ENCODE data around the gene PHYKPL. TPM values are rescaled to one million over a fixed set of nuclear protein-coding genes. Genes with fewer than 3 reads are reported as not detected.

PHYKPL gene
- total and polyA plus RNA-seq, 2 of the 4 experiments (the other 2 are of a cell fraction), result 10.0 to 24.5 TPM

DNA sequence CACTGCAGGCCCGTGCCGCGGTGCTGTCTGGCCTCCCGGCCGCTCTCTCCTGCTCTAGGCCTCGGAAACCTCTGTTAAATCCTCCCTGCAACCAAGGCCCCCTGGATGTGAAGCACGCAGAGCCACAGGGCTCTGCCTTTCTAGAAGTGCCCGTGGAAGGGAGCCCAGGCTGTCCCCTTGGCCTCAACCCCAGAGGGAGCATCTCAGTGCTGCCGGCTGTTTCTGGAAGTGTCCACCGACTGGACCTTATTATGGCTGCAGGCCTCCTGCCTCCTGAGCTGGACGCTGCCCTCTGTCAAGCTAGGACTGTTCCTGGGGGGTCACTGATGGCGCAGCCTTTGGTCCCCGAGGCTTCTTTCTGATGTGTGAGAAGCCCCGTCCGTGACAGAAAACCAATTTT, 40.4 kb upstream of the PHYKPL start:
- Histone ChIP-seq H3K27ac (ENCODE audit: insufficient read depth, low read length) (no peak overlapping the region), H4K5ac (ENCODE audit: low read depth, low read length) (no peak overlapping the region), H2AFZ (replicated peaks; ENCODE audit: low read length, poor library complexity) (no peak overlapping the region), H2AK5ac (ENCODE audit: low read depth, low read length) (no peak overlapping the region), H3K18ac (ENCODE audit: low read depth, low read length) (no peak overlapping the region), H3K14ac (replicated peaks; ENCODE audit: low read depth, low read length) (no peak overlapping the region), H3K4me1 (ENCODE audit: control insufficient read depth, insufficient read depth, low read length) (no peaks in the 10 kb centered on the region), H2BK15ac (ENCODE audit: low read depth, low read length) (no peak overlapping the region), H3K56ac (ENCODE audit: extremely low read depth, insufficient read depth, low read length) (no peak overlapping the region), H3K9me1 (ENCODE audit: insufficient read depth, low read length) (no peaks in the 10 kb centered on the region), H2AK9ac (replicated peaks; ENCODE audit: low read depth, low read length, poor library complexity) (no peak overlapping the region), H3K79me1 (ENCODE audit: low read depth in 1 of 2, low read length in 2 of 2) (no peaks in the 10 kb centered on the region), H4K8ac (ENCODE audit: low read depth in 2 of 2, low read length in 2 of 2) (no peak overlapping the region), H3K9ac (ENCODE audit: low read depth, low read length) (no peak overlapping the region), H3K23ac (ENCODE audit: low read depth, low read length) (no peak overlapping the region), H4K91ac (ENCODE audit: insufficient read depth, low read depth, low read length) (no peak overlapping the region), H2BK5ac (ENCODE audit: low read depth, low read length, poor library complexity, severe bottlenecking) (no peak overlapping the region), H3K36me3 (ENCODE audit: control insufficient read depth, insufficient read depth, low read length) (no peaks in the 10 kb centered on the region), H3K9me3 (ENCODE audit: control insufficient read depth, insufficient read depth, low read length) (peaks cover 9% of the 10 kb centered on the region), H2BK20ac (ENCODE audit: low read depth, low read length) (no peak overlapping the region), H4K20me1 (ENCODE audit: insufficient read depth, low read length) (no peaks in the 10 kb centered on the region), H3K4ac (ENCODE audit: low read depth, low read length) (no peak overlapping the region), H2BK120ac (ENCODE audit: low read depth, low read length) (no peak overlapping the region), H3K4me2 (ENCODE audit: low read depth, low read length) (no peak overlapping the region), H3K4me3 (ENCODE audit: insufficient read depth, low read depth, low read length) (no peak overlapping the region), H3K27me3 (ENCODE audit: control insufficient read depth, insufficient read depth, low read length) (no peaks in the 10 kb centered on the region; the same call in 1 of the 2 replicates)
- in situ Hi-C loops (cut with MboI; ENCODE audit: low sequenced_read_pairs) (no loop called here), intact Hi-C loops (cut with micrococcal nuclease) (no loop called here), dilution Hi-C loops (cut with HindIII; ENCODE audit: low sequenced_read_pairs, unreplicated experiment) (no loop called here)
- no peak for DNase-seq
- CTCF ChIA-PET, result no interaction called here
- ATAC-seq (ENCODE audit: low read depth), result no peak
- TF ChIP-seq, protein P1, sequence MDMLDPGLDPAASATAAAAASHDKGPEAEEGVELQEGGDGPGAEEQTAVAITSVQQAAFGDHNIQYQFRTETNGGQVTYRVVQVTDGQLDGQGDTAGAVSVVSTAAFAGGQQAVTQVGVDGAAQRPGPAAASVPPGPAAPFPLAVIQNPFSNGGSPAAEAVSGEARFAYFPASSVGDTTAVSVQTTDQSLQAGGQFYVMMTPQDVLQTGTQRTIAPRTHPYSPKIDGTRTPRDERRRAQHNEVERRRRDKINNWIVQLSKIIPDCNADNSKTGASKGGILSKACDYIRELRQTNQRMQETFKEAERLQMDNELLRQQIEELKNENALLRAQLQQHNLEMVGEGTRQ (IDR thresholded peaks at IDR 0.05; ENCODE audit: low read depth, low read length), result no peak
- TF ChIP-seq POLR2A (IDR thresholded peaks at IDR 0.05; ENCODE audit: low read depth, low read length), result no peak
- TF ChIP-seq ELK1 (IDR thresholded peaks at IDR 0.05; ENCODE audit: borderline replicate concordance, low read depth, low read length), result no peak
- TF ChIP-seq BHLHE40 (IDR thresholded peaks at IDR 0.05; ENCODE audit: low read depth, low read length), result no peak
- no peak for TF ChIP-seq RFX5 (IDR thresholded peaks at IDR 0.05; ENCODE audit: low read depth, low read length)
- no peak for TF ChIP-seq FOS (IDR thresholded peaks at IDR 0.05; ENCODE audit: low read depth, low read length)
- POLR2A ChIA-PET (ENCODE audit: unreplicated experiment), result no interaction called here
- no TSS peak for BruUV-seq (replicated peaks)
- 48% methylated on average over 3 of the region's 15 CpGs; no CpG with 5 or more reads in 1 of the 2 experiments for WGBS, 2 experiments (ENCODE audit: extremely low coverage in 2 of 2, insufficient read length in 1 of 2)

Measured in IMR-90 (cell line).